Prostate gland (tissue), 2 donors: Measurements from ENCODE around the gene FBXL7. TPM values are rescaled to one million over a fixed set of nuclear protein-coding genes. Genes with fewer than 3 reads are reported as not detected.

Experiments used
- DNase-seq: peaks from one replicate; pipeline ENCODE4 v3.0.0-alpha.2; 2019; ENCODE audit warnings: low spot score
- H3K27ac ChIP-seq, 2 donors: fragments of 200-600 bp; sonication (generic); 2 replicates each; pipeline ENCODE4 v1.5.1; 2017 to 2019
- H3K27me3 ChIP-seq: fragments of 200-600 bp; sonication (generic); replicated peaks from 2 replicates; pipeline ENCODE4 v1.5.1; 2019; ENCODE audit not compliant: insufficient read depth
- H3K36me3 ChIP-seq, 2 donors: fragments of 200-600 bp; sonication (generic); 1 replicate in 1 of 2; 2 replicates in 1 of 2; pipeline versions ENCODE4 v1.5.1 to v1.8.1; 2017 to 2019
- H3K4me1 ChIP-seq: fragments of 200-600 bp; sonication (generic); replicated peaks from 2 replicates; pipeline ENCODE4 v1.5.1; 2019
- H3K4me3 ChIP-seq, 2 donors: fragments of 200-600 bp; sonication (generic); 2 replicates each; pipeline ENCODE4 v1.5.1; 2017 to 2019
- H3K9me3 ChIP-seq: fragments of 200-600 bp; sonication (generic); 2 replicates; pipeline ENCODE4 v1.5.1; 2017
- POLR2A ChIP-seq: fragments of 450-650 bp; IDR thresholded peaks from one replicate; pipeline ENCODE4 v1.6.1; 2016; ENCODE audit warnings: antibody characterized with exemption, mild to moderate bottlenecking
- POLR2AphosphoS5 ChIP-seq: sonication (generic); formaldehyde crosslinking; IDR thresholded peaks from one replicate; pipeline ENCODE4 v1.6.1; 2017; ENCODE audit warnings: antibody characterized with exemption
- WGBS: methylation state at CpG from one replicate; pipeline ENCODE4 v1.1.5; 2018; 5-methylcytosine and 5-hydroxymethylcytosine counted together
- intact Hi-C: fragments of 100-400 bp; cut with DNase I; formaldehyde crosslinking; loops from one replicate; pipeline ENCODE4 v1.14.2; 2022
- total RNA-seq, 2 donors: library from RNA; depleted of rRNA; stranded (reverse); fragments of >200 nt; gene quantifications; one replicate each; pipeline ENCODE4 v1.1.0, GENCODE V29; 2016
- TF ChIP-seq, protein P1 (sequence below), 4 experiments: fragments of 200-600 bp in 2 of 4; fragments of 450-650 bp in 2 of 4; sonication (generic) in 2 of 4; IDR thresholded peaks; 1 replicate in 3 of 4; 2 replicates in 1 of 4; pipeline ENCODE4 v1.5.1; 2016 to 2019; ENCODE audit warnings: antibody characterized with exemption in 4 of 4, mild to moderate bottlenecking in 2 of 4, moderate library complexity in 2 of 4

Gene FBXL7
- total RNA-seq, 2 donors from 2014 or later: 21.2 to 24.2 TPM

DNA sequence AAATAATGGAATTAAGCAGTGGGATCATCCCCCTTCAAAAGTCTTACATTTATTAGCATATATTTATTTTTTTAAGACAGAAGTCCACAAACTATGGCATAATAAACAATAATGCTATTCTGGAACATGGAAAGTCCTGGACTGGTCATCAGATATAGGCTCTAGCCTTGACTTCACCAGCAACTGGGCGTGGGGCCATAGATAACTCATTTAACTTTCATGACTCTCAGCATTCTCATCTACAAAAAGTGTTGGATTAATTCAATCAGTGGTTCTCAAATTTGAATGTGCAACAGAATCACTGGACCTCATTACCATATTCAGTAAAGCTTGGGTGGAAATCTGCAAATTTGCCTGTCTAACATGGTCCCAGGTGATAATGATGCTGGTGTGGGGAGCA lies 253.8 kb downstream of the FBXL7 start:
- Histone ChIP-seq H3K27ac (no peak overlapping the region), H3K4me1 (no peaks in the 10 kb centered on the region), H3K9me3 (no peaks in the 10 kb centered on the region), H3K4me3 (no peak overlapping the region), H3K27me3 (no peaks in the 10 kb centered on the region), H3K36me3 (no peaks in the 10 kb centered on the region)
- intact Hi-C loops: no loop called here
- DNase-seq: no peak
- 97% methylated on average over 1 of the region's 1 CpG for WGBS
- TF ChIP-seq, protein P1, sequence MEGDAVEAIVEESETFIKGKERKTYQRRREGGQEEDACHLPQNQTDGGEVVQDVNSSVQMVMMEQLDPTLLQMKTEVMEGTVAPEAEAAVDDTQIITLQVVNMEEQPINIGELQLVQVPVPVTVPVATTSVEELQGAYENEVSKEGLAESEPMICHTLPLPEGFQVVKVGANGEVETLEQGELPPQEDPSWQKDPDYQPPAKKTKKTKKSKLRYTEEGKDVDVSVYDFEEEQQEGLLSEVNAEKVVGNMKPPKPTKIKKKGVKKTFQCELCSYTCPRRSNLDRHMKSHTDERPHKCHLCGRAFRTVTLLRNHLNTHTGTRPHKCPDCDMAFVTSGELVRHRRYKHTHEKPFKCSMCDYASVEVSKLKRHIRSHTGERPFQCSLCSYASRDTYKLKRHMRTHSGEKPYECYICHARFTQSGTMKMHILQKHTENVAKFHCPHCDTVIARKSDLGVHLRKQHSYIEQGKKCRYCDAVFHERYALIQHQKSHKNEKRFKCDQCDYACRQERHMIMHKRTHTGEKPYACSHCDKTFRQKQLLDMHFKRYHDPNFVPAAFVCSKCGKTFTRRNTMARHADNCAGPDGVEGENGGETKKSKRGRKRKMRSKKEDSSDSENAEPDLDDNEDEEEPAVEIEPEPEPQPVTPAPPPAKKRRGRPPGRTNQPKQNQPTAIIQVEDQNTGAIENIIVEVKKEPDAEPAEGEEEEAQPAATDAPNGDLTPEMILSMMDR (IDR thresholded peaks at IDR 0.05): no peak
- no peak for TF ChIP-seq POLR2A

GRCh38 chr5:15757103-15757502 lies 257.1 kb downstream of the FBXL7 start:
- Histone ChIP-seq H3K27me3 (no peaks in the 10 kb centered on the region), H3K27ac (no peak overlapping the region), H3K9me3 (no peaks in the 10 kb centered on the region), H3K4me3 (no peak overlapping the region), H3K36me3 (no peaks in the 10 kb centered on the region), H3K4me1 (no peaks in the 10 kb centered on the region)
- WGBS: 38% methylated on average over 1 of the region's 1 CpG
- TF ChIP-seq POLR2A (no peak), POLR2AphosphoS5 (no peak)
- TF ChIP-seq, protein P1 (IDR thresholded peaks at IDR 0.05): no peak
- intact Hi-C loops: no loop called here
- no peak for DNase-seq

DNA sequence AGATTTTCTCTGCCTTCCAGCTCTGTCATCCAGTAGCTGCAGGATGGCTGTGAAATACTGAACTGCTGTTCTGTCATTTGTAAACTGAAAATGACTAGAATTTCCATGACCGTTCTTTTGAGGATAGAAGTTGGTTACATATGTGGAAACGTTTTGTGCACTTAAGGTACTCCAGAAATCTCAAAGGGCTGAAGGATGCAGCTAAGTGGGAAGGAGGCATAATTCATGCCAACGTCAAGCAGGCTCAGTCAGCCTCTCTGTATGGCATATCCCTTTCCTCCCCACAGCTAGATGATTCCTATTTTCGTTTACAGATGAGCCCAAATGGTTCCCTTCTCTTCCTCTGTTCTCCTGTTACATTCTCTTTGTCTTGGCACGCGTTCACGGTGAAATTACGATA lies 257.6 kb downstream of the FBXL7 start:
- intact Hi-C loops: no loop called here
- Histone ChIP-seq H3K27ac (no peak overlapping the region), H3K27me3 (no peaks in the 10 kb centered on the region), H3K4me1 (no peaks in the 10 kb centered on the region), H3K4me3 (no peak overlapping the region), H3K9me3 (no peaks in the 10 kb centered on the region), H3K36me3 (no peaks in the 10 kb centered on the region)
- TF ChIP-seq POLR2A (no peak), POLR2AphosphoS5 (peak; percentile 12)
- TF ChIP-seq, protein P1 (IDR thresholded peaks at IDR 0.05): no peak
- WGBS: 21% methylated on average over 8 of the region's 8 CpGs
- DNase-seq: no peak

DNA sequence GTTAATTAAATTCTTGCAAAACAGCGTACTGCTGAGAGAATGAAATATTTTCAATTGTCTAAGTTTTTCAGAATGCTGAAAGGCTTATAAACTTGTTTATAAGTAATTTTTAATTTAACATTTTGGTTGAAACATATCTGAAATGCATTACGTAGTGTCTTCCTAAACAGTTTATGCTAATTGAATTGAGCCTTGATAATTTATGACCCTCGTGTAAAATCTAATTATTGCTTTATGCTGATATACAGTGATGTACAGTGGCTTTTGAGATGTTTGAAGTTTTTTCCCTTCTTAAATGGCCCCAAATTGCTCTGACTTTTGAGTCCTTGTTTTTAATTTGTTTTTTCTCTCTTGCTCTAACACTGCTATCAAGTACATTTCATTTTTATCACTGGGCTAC lies 262.7 kb downstream of the FBXL7 start:
- H3K27ac ChIP-seq: no peak overlapping the region
- DNase-seq: no peak
- no peaks in the 10 kb centered on the region for H3K4me1 ChIP-seq
- no peak overlapping the region for H3K4me3 ChIP-seq
- intact Hi-C loops: no loop called here
- 92% methylated on average over 3 of the region's 3 CpGs for WGBS
- no peaks in the 10 kb centered on the region for H3K36me3 ChIP-seq
- H3K27me3 ChIP-seq: no peaks in the 10 kb centered on the region
- TF ChIP-seq, protein P1 (IDR thresholded peaks at IDR 0.05): no peak
- TF ChIP-seq POLR2AphosphoS5 (no peak), POLR2A (no peak)
- H3K9me3 ChIP-seq: no peaks in the 10 kb centered on the region

- Histone ChIP-seq H3K4me1 (no peaks in the 10 kb centered on the region), H3K36me3 (no peaks in the 10 kb centered on the region), H3K4me3 (no peak overlapping the region), H3K27me3 (no peaks in the 10 kb centered on the region), H3K27ac (no peak overlapping the region), H3K9me3 (no peaks in the 10 kb centered on the region)
- TF ChIP-seq POLR2A: no peak
- TF ChIP-seq, protein P1 (IDR thresholded peaks at IDR 0.05): no peak
- TF ChIP-seq POLR2AphosphoS5: no peak
- intact Hi-C loops: no loop called here
- no peak for DNase-seq
Measured at GRCh38 chr5:15763754-15764153, 263.8 kb downstream of the FBXL7 start.
